Stimulated activated CD4-positive, alpha-beta T cell treated with anti-CD3 and anti-CD28 coated beads, TNF-alpha, amount 100 ng/mL, for 1 hour (primary cell): Measurements from ENCODE around the gene CDR2.
"Not testable (repeated sequence)": the region's sequence is repeated elsewhere in the genome, so short reads cannot be mapped to it uniquely, and the experiment has no call there.

Experiments
- DNase-seq, 3 donors: peaks; one replicate each; pipeline ENCODE4 v3.0.0-alpha.2; 2020; ENCODE audit warnings: low read depth in 3 of 3, low spot score in 1 of 3

Gene CDR2

DNA sequence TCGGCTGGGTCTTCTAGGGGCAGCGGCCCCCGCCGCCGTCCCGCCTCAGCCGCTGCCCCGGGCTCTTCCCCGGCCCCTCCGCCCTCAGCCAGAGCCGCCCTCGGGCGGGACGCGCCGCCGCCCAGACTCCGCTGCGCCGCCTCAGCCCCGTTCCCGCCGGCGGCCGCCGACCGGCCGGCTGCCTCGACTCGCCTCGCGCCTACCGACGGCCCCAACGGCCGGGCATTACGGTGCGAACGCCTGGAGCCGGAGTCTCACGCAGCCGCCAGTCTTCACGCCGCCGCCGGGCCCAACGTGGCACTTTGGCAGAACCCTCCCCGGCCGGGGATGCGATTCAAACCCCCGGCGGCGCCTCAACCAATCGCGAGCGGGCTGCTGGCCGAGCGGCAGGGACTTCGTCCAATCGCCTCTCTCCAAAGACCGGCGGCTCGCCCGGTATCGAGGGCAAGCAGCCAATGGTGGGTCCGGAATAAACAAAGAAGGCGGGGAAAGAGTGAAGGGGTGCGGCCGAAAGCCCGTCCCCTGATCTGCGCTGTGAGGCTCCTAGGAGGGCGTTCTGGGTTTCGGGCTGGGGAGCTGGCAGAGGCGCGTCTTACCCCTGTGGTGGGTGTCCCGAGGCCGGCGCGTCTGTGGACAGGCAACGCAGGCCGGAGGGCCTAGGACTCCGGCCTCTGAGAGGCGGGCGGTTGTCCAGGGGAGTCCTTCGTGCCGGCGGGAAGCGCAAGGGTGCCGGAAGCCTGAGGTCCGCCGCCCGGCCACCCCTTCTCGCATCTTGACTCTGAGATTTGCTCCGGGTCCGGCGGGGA, at the start of gene CDR2:
TSS of gene CDR2 (minus strand) at position 309 of the 806 bp plus-strand sequence. CDS start 310 bp downstream, outside the sequence.
- DNase-seq: peak; percentile 92 to 96 (median 96)

DNA sequence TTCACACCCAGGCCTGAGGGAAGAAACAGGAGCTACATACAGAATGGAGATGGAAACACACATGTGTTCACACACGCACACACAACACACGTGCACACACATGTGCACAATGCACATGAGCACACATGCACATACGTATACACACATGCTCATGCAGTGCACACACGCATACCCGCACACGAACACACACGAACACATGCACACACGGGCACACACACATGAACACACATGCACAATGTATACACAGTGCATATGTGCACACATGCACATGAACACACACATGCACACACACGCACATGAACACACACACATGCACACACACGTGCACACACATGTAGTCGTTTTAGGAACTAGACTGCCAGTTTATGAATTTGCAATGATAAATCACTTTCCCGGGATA, 49.3 kb upstream of the CDR2 start:
- no peak for DNase-seq

DNA sequence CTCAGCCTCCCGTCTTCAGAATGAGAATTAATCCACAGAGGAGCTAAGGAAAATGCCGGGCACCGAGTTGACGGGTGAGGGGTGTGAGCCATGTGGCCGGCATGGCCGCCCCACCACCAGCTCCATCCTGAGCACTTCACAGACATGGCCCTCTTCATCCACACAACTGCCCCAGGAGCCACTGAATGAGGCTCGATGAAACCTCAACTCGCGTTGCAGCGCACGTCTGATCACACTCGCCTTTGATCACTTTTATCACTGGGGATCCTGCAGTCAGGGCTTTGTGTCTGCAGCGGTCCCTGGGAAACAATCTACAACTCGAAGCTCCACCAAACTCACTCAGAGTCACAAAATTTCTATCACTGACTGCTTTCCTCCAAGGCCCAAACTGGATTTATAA, 46.7 kb upstream of the CDR2 start:
- no peak for DNase-seq

DNA sequence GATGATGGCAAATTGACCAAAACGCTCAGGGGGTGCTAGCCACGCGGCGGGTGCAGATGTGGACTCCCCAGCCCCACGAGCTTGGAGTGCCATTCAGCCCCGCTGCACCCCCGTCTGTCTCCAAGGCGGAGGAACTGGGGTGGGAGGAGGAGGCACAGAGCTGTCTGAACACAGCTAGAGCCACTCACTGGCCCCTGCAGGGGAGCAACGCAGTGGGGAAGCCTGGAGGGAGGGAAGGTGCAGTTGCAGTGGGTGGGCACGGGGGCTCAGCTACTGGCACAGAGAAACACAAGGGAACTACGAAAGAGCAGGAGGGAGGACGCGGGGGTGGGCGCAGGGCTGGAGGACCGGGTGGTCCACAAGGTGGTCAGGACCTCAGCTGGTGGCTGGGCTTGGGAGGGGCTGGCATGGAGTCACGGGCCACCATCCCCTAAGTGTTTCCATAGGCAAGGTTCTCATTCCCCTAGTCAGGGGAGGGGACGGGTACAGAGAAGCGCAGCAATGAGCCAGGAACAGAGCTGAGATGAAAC, 46.3 kb upstream of the CDR2 start:
- DNase-seq: no peak

DNA sequence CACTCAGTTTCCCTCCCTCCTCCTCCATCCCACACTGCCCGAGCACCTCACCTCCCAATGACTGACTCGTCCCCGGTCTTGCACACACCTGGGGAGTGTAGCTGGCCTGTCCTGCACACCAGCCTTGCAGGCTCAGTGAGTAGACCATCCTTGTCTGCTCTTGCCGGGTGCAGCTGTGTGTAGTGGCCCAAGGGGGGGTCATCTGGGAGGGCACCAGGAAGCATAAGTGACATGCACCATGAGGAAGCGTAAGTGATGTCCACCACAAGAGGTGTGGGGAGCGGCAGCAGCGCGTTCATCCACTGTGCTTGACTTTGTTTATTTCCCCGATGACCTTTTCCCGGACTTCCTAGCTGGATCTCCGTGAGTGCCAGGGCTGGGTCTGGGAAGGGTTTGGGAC, 45.5 kb upstream of the CDR2 start:
- DNase-seq: no peak

DNA sequence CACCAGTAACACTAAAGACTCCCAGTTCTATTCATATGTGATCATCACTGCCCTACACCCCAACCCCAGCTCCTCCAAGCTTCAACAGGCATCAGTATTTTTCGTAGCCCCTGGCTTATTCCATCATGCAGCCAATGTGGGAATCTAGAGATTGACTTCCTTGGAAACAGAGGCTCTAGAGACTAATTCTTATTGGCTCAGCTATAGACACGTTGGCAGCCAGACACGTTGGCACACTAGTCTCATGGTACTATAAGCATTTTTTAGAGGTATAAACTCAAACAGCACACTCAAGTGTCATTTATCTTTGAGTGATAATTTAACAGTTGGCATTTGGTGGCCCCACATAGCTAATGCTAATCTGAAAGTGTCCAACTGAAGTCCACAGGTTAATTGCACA, 44.4 kb upstream of the CDR2 start:
- no peak for DNase-seq

DNA sequence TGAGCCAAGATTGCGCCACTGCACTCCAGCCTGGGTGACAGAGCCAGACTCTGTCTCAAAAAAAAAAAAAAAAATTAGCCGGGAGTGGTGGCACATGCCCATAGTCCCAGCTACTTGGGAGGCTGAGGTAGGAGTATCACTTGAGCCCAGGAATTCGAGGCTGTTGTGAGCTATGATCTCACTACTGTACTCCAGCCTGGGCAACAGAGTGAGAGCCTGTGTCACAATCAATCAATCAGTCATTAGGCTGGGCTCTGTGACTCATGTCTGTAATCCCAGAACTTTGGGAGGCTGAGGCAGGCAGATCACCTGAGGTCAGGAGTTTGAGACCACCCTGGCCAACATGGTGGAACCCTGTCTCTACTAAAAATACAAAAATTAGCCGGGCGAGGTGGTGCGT, 43.4 kb upstream of the CDR2 start:
- not testable (repeated sequence) for DNase-seq

DNA sequence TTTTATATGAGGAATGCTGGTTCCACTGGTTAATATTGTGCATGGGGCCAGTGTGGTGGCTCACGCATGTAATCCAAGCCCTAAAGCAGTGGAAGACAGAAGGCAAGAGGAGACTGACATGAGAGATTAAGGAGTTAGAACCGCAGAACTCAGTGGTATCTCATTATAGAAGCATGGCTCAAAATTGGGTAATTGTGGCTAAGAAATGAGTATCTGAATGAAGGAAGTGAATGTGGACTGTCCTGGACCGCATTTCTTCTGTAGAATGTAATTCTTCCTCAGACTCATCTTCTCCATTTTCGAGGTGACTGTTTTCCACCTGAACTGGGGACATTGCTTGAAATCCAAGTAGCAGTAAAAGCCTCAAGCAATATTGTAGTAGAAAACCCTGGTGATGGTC, 42.6 kb upstream of the CDR2 start:
- DNase-seq: no peak

DNA sequence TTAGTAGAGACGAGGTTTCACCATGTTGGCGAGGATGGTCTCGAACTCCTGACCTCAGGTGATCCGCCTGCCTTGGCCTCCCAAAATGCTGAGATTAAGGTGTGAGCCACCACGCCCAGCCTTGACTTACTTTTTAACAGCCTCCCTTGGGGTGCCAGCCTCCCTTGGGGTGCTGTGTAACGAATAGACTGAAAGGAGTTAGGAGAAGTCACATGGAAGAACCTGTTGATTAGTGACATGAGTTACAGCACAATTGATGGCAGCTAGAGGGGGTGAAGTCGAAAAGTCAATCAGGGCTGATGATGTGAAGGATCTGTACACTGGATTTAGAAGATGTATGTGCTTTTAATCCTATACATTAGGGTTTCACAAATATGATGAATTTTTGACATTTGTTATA, 39.4 kb upstream of the CDR2 start:
- DNase-seq: no peak

DNA sequence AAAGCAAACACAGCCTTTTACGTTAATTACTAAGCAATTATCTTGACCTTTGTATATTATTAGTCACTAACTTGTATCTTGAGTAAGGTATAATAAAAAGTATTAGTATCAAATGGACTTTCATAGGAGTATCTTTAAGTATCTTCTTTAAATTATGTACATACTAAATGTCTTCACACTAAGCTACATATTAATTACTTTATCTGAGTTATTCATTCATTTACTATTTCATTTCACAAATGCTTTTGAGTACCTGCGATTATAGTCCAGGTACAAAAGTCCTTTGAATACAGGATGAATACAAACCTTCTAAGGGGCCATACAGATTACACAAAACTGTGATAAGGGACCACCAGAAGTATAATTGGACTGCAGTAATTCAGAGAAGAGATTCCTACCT, 33.1 kb upstream of the CDR2 start:
- DNase-seq: no peak

DNA sequence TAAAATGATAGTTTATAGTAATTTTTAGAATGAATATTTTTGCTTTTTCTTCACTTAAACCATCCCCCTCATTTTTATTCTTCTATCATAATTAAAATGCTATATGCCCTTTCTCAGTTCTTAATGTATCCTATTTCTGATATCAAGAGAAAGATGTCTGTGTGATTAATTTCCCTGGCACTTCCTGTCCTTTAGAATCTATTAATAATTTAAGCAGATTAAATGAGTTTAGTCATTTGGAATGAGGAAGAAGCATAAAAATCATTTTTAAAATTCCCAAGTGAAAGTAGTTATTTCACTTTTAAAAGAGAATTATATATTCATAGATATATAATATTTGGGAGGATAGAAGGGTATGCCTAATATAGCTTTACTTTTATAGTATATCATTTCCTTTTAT, 27.8 kb upstream of the CDR2 start:
- no peak for DNase-seq

DNA sequence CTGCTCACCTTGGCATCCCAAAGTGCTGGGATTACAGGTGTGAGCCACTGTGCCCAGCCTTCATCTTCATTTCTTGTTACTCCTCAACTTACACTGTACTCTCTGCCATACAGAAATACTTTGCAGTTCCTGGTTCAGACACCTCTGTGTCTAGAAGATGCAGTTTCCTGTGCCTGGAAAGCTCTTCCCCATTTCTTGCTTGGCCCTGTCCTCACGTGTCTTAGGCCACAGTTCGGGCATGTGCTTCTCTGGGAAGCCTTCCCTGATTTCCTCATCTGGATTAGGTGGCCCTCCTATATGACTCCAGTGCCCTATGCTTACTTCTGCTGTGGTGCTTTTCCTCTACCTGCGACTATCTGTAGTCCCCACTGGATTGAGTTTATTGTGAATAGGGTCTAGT, 26.5 kb upstream of the CDR2 start:
- no peak for DNase-seq

DNA sequence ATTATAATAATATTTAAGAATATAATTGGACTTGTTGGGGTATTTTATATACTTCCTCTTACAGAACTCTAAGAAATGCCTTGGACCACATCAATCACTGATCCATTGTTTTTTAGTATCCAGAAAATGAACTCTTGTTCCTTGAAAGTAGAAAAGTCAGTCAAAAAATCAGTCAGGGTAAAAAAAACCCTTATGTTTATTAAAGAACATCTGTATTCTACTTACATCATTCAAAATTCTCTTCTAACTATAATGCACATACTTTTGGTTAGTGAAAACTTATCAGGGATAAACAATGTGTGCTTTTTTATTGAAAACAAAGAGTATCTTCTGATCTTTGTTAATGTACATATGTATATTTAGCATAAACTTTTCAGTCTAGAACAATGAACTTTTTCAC, 23.5 kb upstream of the CDR2 start:
- no peak for DNase-seq

DNA sequence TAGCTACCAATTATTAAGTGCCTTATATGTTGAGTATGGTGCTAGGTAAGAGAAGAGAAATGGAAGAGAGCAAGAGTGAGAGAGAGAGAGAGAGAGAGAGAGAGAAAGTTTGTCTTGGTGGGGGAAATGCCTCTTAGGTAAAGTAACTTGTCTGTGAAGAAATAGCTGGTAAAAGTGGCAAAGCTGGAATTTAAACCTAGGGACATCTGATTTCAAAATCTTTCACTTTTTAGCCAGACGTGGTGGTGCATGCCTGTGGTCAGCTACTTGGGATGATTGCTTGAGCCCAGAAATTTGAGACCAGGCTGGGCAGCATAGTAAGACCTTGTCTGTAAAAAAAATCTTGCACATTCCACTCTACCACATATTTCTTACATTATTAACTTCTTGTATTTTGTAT, 23.0 kb upstream of the CDR2 start:
- no peak for DNase-seq

DNA sequence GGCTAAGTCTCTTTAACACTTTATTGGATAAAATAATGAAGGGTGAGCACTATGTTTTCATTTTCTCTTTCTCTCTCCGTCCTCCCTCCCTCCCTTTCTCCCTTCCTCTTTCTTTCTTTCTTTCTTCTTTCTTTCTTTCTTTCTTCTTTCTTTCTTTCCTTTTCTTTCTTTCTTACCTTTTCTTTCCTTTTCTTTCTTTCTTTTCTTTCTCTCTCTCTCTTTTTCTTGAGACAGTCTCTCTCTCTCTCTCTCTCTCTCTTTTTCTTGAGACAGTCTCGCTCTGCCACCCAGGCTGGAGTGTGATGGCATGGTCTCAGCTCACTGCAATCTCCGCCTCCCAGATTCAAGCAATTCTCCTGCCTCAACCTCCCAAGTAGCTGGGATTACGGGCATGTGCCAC, 21.5 kb upstream of the CDR2 start:
- no peak for DNase-seq

DNA sequence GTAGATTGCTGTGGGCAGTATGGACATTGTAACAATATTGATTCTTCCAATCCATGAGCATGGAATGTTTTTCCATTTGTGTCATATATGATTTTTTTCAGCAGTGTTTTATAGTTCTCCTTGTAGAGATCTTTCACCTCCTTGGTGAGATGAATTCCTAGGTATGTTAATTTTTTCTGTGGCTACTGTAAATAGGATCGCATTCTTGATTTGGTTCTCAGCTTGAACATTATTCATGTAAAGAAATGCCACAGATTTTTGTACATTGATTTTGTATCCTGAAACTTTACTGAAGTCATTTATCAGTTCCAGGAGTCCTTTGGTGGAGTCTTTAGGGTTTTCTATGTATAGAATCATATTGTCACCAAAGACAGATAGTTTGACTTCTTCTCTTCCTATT, 19.7 kb upstream of the CDR2 start:
- no peak for DNase-seq

DNA sequence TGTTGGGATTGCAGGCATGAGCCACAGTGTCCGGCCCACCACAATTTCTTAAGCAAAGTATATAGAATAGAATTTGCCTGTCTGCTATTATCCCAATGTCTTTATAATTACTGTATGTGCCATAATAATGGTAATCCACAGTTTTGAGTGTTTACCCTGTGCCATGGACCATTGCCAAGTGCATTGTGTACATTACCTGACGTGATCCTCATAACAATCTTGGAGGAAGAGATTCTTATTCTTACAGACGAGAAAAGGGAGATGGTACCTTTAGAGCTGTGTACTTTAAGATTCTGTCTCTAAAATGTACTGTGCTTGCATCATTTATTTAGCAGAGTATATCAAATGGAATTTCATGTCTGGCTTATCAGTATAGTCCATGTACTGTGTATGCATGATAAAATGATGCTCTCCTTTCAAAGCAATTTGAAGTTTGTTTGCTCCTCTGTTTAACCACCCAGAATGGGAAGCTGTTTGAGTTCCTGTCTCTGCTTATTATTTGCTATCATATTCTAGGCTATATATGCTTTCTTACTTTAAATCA, 13.8 kb upstream of the CDR2 start:
- DNase-seq: no peak

DNA sequence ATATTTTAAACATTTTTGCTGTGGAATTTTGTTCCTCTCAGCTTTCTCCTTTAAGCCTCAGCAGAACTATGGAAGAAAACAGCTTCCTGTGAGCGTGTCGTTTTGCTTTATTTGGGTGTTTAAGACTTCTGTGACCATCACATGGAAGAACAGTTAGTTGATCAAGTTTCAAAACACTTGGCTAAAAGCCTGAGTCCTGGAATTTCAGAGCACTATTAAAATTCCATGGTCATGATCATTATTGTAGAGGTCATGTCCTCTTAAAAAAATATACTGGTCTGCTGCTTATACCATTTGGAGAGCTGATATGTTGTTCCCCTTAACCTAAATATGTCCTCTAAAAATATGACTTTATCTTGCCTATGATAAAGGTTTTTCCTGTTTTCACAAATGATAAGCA, 12.6 kb upstream of the CDR2 start:
- DNase-seq: no peak

DNA sequence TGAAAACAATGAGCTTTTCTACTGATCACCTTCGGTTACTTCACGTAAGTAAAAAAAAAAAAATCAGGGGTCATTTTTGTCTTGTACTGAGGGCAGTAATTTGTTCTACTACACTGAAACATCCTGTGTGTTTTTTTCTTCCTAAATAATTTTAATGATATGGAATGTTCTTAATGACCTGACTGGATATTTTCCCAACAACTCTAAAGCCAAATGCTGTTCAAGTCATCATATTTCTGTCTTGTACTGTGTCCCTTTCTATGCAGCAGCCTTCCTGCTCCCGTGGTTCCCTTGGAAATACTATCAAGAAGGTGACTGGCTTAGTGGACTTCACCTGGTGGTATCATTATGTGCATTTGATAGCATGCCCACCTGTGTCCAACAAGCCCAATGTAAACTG, 10.8 kb upstream of the CDR2 start:
- no peak for DNase-seq

DNA sequence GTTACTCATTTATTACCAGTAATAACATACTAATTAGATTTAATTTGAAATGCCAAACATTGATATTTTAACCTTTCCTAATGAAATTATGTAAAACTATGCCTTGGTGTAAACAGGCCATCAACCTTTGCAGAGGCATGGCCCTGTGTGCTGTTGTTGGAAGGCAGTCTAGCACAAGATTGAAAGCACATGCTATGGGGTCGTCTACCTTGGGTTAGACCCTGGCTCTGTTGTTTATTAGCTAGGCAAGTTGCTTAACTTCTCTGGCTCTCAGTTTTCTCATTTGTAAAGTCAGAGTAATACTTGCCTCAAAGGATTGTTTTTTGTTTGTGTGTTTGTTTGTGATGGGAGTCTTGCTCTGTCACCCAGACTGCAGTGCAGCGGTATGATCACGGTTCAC, 9.4 kb upstream of the CDR2 start:
- no peak for DNase-seq

DNA sequence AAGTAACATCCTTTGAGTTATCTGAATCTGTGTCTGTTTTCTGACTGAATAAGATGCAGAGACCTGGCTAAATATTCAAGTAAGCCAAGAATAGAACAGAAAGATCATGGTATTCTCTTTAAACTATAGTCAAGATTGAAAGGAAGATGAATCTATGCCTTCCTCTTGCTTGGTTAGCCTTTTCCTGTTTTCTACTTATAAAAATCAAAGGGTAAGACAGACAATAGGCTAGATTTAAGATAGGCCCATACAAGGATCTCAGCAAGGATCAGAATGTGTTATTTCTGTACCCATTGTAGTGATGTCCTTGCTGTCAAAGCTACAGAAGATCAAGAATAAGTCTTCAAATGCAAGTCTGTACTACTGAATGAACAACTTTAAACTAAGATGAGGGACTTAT, 7.0 kb upstream of the CDR2 start:
- DNase-seq: no peak

DNA sequence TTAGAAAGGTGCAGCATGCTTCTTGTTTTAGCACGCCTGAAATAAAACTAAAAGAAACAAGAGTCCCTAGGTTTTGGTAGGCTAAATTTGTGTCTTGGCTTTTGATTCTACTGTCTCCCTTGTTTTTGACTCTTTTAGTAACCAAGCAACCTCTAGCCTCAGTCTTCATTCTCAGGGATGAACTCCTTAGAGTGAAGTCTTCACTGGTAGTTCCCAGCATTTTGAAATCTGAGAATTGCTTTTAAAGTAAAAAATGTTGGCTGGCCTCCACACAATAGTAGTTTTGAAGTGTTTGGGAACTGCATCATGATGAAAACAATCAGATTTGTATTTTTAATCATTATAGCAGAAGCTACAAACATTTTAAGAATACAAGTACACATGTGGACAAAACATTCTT, 6.1 kb upstream of the CDR2 start:
- no peak for DNase-seq

DNA sequence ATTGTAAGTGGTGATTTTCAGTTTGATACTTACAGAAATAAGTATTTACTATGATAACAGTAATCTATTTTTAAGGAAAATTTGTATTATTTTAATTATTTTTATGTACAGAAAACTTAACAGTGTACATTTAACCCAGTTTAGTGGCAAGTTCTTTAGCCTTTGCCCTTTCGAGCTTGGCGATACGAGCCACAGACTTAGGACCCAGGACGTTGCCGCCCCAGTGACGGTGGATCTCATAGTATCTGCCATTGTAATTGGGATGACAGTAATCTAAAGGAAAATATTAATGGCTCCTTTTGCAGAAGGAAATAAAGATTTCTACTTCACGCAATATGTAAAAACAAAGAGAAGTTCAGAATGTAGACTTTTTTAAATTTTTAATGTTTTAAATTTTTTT, 5.2 kb upstream of the CDR2 start:
- DNase-seq: no peak
